Left ventricle myocardium inferior (tissue), 1 donor: ENCODE data around the gene CLEC1B. TPM values are rescaled to one million over a fixed set of nuclear protein-coding genes. Genes with fewer than 3 reads are reported as not detected.
"Not testable (repeated sequence)": the region's sequence is repeated elsewhere in the genome, so short reads cannot be mapped to it uniquely, and the experiment has no call there.

ENCODE experiments used
- DNase-seq: peaks from one replicate; pipeline ENCODE4 v3.0.0-alpha.2; 2020
- H3K27ac ChIP-seq: fragments of 200-600 bp; replicated peaks from 2 replicates; pipeline ENCODE4 v1.8.0; 2021
- H3K27me3 ChIP-seq: fragments of 200-600 bp; 2 replicates; pipeline ENCODE4 v1.8.0; 2021; ENCODE audit warnings: low read depth
- H3K36me3 ChIP-seq: fragments of 200-600 bp; 2 replicates; pipeline ENCODE4 v1.8.0; 2021
- H3K4me1 ChIP-seq: fragments of 200-600 bp; 2 replicates; pipeline ENCODE4 v1.8.0; 2021
- H3K4me3 ChIP-seq: fragments of 200-600 bp; 2 replicates; pipeline ENCODE4 v1.8.0; 2021; ENCODE audit warnings: mild to moderate bottlenecking, moderate library complexity
- H3K9me3 ChIP-seq: fragments of 200-600 bp; replicated peaks from 2 replicates; pipeline ENCODE4 v1.8.0; 2021
- intact Hi-C: fragments of 100-400 bp; cut with micrococcal nuclease; formaldehyde crosslinking; loops from one replicate; pipeline ENCODE4 v1.11.0; 2022
- total RNA-seq: library from RNA; stranded (reverse); fragmentation: NEBNext Ultra II Directional; extraction: Animal tissue kit (Norgen Biotek cat#: 25700); gene quantifications from one replicate; pipeline ENCODE4 v1.2.1, GENCODE V29; 2021
- TF ChIP-seq, protein P1 (sequence below): fragments of 200-600 bp; IDR thresholded peaks from 2 replicates; pipeline ENCODE4 v1.8.0; 2021; ENCODE audit warnings: antibody characterized with exemption, mild to moderate bottlenecking, borderline replicate concordance
- donor health status: DM: no; HTN: yes; CAD: no; lungs with severe emphysema.

CLEC1B gene
- total RNA-seq, 1 donor from 2014 or later = not detected

GRCh38 chr12:10031321-10031720 is 32.4 kb upstream of the CLEC1B start:
- H3K27ac ChIP-seq = no peak overlapping the region
- H3K4me3 ChIP-seq = no peak overlapping the region
- no peaks in the 10 kb centered on the region for H3K9me3 ChIP-seq
- H3K4me1 ChIP-seq = no peaks in the 10 kb centered on the region
- H3K36me3 ChIP-seq = no peaks in the 10 kb centered on the region
- intact Hi-C loops = no loop called here
- H3K27me3 ChIP-seq = no peaks in the 10 kb centered on the region
- DNase-seq = no peak
- TF ChIP-seq, protein P1, sequence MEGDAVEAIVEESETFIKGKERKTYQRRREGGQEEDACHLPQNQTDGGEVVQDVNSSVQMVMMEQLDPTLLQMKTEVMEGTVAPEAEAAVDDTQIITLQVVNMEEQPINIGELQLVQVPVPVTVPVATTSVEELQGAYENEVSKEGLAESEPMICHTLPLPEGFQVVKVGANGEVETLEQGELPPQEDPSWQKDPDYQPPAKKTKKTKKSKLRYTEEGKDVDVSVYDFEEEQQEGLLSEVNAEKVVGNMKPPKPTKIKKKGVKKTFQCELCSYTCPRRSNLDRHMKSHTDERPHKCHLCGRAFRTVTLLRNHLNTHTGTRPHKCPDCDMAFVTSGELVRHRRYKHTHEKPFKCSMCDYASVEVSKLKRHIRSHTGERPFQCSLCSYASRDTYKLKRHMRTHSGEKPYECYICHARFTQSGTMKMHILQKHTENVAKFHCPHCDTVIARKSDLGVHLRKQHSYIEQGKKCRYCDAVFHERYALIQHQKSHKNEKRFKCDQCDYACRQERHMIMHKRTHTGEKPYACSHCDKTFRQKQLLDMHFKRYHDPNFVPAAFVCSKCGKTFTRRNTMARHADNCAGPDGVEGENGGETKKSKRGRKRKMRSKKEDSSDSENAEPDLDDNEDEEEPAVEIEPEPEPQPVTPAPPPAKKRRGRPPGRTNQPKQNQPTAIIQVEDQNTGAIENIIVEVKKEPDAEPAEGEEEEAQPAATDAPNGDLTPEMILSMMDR = no peak

GRCh38 chr12:10030446-10030845 is 31.5 kb upstream of the CLEC1B start, which contains the start of gene CLEC9A:
Gene CLEC9A (plus strand): TSS chr12:10030682. CDS start chr12:10052688, 22,006 bp downstream.
- Histone ChIP-seq H3K9me3 (no peaks in the 10 kb centered on the region), H3K27ac (no peak within 1 kb of the TSS), H3K36me3 (no peaks in the 10 kb centered on the region), H3K4me3 (no peak within 1 kb of the TSS), H3K27me3 (no peaks in the 10 kb centered on the region), H3K4me1 (no peaks in the 10 kb centered on the region)
- DNase-seq = no peak
- intact Hi-C loops = no loop called here
- TF ChIP-seq, protein P1 = no peak

DNA sequence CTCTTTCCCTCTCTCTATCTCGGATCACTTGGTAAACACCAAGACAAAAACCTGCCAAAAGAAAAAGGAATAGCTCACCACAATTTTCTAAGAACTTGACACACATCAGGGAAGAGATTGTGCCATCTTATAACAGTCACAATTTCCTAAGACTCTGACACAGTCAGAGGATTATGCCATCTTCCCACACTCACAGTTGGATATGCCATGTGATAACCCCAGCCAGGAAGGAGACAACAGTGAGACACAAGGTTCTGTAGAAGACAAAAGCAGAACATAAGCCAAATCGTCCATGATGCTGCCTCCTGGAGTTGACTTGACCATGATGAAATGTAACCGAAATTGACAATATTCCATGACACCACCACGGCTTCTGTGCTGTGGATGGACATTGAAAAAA is 28.8 kb upstream of the CLEC1B start:
- Histone ChIP-seq H3K9me3 (no peaks in the 10 kb centered on the region), H3K4me1 (no peaks in the 10 kb centered on the region), H3K27me3 (no peaks in the 10 kb centered on the region), H3K27ac (no peak overlapping the region), H3K4me3 (no peak overlapping the region), H3K36me3 (no peaks in the 10 kb centered on the region)
- TF ChIP-seq, protein P1 = no peak
- DNase-seq = no peak
- intact Hi-C loops = no loop called here

DNA sequence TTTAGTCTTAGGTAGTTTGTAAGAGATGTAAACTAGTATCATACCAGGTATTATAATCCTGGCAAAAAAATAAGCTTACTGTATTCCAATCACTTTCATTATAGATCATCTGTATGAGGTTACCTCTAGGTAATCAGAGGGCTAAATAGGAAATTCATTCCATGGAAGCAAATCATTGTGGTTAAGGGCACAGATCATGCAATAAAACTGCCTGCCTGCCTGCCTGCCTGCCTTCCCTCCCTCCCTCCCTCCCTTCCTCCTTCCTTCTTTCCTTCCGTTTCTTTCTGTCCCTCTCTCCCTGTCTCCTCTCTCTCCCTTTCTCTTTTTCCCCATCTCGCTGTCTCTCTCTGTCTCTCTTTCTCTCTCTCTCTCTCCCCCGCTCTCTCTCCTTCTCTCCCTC is 28.4 kb upstream of the CLEC1B start:
- no peaks in the 10 kb centered on the region for H3K36me3 ChIP-seq
- H3K27me3 ChIP-seq = no peaks in the 10 kb centered on the region
- TF ChIP-seq, protein P1 = no peak
- intact Hi-C loops = no loop called here
- H3K27ac ChIP-seq = no peak overlapping the region
- no peak overlapping the region for H3K4me3 ChIP-seq
- no peak for DNase-seq
- no peaks in the 10 kb centered on the region for H3K9me3 ChIP-seq
- no peaks in the 10 kb centered on the region for H3K4me1 ChIP-seq

- H3K36me3 ChIP-seq, H3K9me3 ChIP-seq, intact Hi-C loops, H3K4me1 ChIP-seq, H3K4me3 ChIP-seq, DNase-seq, H3K27me3 ChIP-seq, H3K27ac ChIP-seq: not testable (repeated sequence)
Observed at GRCh38 chr12:10026666-10027065, 27.7 kb upstream of the CLEC1B start.

DNA sequence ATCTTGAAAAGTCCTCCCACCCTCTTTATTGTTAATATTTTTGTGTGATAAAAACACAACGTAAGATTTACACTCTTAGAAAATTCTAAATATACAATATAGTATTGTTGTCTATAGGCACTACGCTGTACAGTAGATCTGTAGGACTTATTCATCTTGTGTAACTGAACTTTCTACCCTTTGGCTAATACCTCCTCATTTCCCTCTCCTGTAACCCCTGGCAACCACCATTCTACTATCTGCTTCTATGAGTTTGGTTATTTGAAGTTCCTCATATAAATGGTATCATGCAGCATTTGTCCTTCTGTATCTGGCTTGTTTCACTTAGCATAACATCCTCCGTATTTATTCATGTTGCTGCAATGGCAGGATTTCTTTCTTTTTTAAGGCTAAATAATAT is 26.3 kb upstream of the CLEC1B start:
- DNase-seq = no peak
- intact Hi-C loops = no loop called here
- H3K4me1 ChIP-seq = no peaks in the 10 kb centered on the region
- no peaks in the 10 kb centered on the region for H3K27me3 ChIP-seq
- no peaks in the 10 kb centered on the region for H3K36me3 ChIP-seq
- H3K27ac ChIP-seq = no peak overlapping the region
- TF ChIP-seq, protein P1 = no peak
- no peak overlapping the region for H3K4me3 ChIP-seq
- no peaks in the 10 kb centered on the region for H3K9me3 ChIP-seq
